Measurements from ENCODE around the gene TMEM50A.
A peak's percentile ranks its signal among the peaks of the same experiment; 100 is the strongest.
"Not testable (repeated sequence)": the region's sequence is repeated elsewhere in the genome, so short reads cannot be mapped to it uniquely, and the experiment has no call there.

Gene TMEM50A

DNA sequence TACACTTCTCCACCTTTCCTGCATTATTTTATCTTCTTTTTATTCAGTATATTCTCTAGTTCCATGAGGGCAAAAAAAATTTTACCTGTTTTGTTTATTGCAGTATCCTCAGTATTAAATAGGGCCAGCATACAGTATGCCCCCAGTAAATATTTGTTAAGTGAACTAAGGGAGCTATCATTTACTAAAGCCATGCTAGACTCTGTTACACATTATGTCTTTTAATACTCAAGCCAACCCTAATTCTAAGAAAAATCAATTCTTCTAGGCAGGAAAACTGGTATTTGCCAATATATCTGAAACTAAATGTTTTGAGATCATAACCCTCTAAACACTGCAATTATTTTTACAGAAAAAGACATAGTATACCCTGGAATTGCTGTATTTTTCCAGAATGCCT lies 18.3 kb downstream of the TMEM50A start:
- Mint-ChIP-seq H3K27me3 (ENCODE audit: low read depth) (no peaks in the 10 kb centered on the region), H3K9me3 (no peaks in the 10 kb centered on the region), H3K4me1 (no peaks in the 10 kb centered on the region), H3K36me3 (ENCODE audit: low read depth) (peaks cover 60% of the 10 kb centered on the region), H3K4me3 (no peak overlapping the region), H3K27ac (no peak overlapping the region)
- TF ChIP-seq, protein P1, sequence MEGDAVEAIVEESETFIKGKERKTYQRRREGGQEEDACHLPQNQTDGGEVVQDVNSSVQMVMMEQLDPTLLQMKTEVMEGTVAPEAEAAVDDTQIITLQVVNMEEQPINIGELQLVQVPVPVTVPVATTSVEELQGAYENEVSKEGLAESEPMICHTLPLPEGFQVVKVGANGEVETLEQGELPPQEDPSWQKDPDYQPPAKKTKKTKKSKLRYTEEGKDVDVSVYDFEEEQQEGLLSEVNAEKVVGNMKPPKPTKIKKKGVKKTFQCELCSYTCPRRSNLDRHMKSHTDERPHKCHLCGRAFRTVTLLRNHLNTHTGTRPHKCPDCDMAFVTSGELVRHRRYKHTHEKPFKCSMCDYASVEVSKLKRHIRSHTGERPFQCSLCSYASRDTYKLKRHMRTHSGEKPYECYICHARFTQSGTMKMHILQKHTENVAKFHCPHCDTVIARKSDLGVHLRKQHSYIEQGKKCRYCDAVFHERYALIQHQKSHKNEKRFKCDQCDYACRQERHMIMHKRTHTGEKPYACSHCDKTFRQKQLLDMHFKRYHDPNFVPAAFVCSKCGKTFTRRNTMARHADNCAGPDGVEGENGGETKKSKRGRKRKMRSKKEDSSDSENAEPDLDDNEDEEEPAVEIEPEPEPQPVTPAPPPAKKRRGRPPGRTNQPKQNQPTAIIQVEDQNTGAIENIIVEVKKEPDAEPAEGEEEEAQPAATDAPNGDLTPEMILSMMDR (IDR thresholded peaks at IDR 0.05; ENCODE audit: unreplicated experiment in 3 of 3), result no peak

DNA sequence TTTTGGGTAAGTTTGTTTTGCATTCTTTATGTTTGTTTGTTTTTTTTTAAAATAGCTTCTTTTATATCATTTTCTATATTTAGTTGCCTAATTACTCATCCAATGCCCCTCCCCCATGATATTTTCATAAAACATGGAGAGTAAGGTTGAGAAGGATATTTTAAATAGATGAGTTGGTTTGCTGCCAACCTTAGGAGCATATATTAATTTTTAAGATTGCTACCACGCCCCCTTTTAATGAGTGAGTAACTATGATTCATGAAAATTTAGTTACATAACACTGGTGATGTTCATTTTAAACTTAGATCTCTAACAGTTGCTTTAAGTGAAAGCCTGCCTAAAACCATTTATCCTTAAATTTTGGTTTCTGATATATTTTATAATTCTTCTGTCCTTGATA lies 18.7 kb downstream of the TMEM50A start:
- TF ChIP-seq, protein P1 (IDR thresholded peaks at IDR 0.05; ENCODE audit: unreplicated experiment in 3 of 3), result no peak
- H3K27ac Mint-ChIP-seq, result no peak overlapping the region
- H3K36me3 Mint-ChIP-seq (ENCODE audit: low read depth), result peaks cover 63% of the 10 kb centered on the region
- H3K4me1 Mint-ChIP-seq, result peaks cover 2% of the 10 kb centered on the region
- no peaks in the 10 kb centered on the region for H3K27me3 Mint-ChIP-seq (ENCODE audit: low read depth)
- no peaks in the 10 kb centered on the region for H3K9me3 Mint-ChIP-seq
- H3K4me3 Mint-ChIP-seq, result no peak overlapping the region

DNA sequence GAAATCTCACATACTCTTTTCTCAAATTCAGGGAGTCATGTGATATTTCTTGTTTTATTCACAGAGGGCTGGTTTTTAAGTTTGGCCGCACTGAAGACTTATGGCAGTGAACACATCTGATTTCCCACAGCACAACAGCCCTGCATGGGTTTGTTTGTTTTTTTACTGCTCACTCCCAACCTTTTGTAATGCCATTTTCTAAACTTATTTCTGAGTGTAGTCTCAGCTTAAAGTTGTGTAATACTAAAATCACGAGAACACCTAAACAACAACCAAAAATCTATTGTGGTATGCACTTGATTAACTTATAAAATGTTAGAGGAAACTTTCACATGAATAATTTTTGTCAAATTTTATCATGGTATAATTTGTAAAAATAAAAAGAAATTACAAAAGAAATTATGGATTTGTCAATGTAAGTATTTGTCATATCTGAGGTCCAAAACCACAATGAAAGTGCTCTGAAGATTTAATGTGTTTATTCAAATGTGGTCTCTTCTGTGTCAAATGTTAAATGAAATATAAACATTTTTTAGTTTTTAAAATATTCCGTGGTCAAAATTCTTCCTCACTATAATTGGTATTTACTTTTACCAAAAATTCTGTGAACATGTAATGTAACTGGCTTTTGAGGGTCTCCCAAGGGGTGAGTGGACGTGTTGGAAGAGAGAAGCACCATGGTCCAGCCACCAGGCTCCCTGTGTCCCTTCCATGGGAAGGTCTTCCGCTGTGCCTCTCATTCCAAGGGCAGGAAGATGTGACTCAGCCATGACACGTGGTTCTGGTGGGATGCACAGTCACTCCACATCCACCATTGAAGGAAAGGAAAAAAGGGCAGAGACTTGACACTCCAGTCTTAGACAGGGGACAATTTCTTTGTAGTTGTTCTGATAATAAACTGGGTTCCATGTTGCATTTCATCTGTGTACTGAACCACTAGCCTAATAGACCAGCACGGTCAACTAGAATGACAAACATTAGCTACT lies 22.8 kb downstream of the TMEM50A start:
- Mint-ChIP-seq H3K4me1 (peaks cover 7% of the 10 kb centered on the region), H3K27me3 (ENCODE audit: low read depth) (no peaks in the 10 kb centered on the region), H3K36me3 (ENCODE audit: low read depth) (peaks cover 48% of the 10 kb centered on the region), H3K9me3 (no peaks in the 10 kb centered on the region), H3K27ac (peak overlapping the region; percentile 9 to 87 (median 74)), H3K4me3 (no peak overlapping the region)
- TF ChIP-seq, protein P1 (IDR thresholded peaks at IDR 0.05; ENCODE audit: unreplicated experiment in 3 of 3), result no peak

DNA sequence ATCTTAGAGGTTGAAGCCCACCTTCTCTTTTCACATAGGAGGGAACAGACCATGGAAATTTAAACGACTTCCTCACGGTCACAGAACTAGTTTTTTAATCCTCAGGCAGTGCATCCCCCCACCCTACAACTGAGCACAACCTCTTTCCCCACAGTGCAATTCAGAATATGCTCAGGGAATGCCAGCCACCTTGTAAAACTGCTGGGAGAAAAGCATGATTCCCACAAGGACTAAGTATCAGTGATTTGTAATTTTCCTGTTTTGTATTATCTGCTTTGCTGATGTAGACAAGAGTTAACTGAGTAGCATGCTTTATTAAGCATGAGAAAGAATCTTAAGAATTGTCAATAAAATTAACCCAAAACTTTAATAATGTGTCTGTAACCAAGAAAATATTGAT lies 23.8 kb downstream of the TMEM50A start:
- H3K4me1 Mint-ChIP-seq, result peaks cover 7% of the 10 kb centered on the region
- no peak overlapping the region for H3K4me3 Mint-ChIP-seq
- peaks cover 42% of the 10 kb centered on the region for H3K36me3 Mint-ChIP-seq (ENCODE audit: low read depth)
- H3K27me3 Mint-ChIP-seq (ENCODE audit: low read depth), result no peaks in the 10 kb centered on the region
- H3K9me3 Mint-ChIP-seq, result no peaks in the 10 kb centered on the region
- TF ChIP-seq, protein P1 (IDR thresholded peaks at IDR 0.05; ENCODE audit: unreplicated experiment in 3 of 3), result no peak
- H3K27ac Mint-ChIP-seq, result peak overlapping the region; percentile 55 to 87 (median 74)

DNA sequence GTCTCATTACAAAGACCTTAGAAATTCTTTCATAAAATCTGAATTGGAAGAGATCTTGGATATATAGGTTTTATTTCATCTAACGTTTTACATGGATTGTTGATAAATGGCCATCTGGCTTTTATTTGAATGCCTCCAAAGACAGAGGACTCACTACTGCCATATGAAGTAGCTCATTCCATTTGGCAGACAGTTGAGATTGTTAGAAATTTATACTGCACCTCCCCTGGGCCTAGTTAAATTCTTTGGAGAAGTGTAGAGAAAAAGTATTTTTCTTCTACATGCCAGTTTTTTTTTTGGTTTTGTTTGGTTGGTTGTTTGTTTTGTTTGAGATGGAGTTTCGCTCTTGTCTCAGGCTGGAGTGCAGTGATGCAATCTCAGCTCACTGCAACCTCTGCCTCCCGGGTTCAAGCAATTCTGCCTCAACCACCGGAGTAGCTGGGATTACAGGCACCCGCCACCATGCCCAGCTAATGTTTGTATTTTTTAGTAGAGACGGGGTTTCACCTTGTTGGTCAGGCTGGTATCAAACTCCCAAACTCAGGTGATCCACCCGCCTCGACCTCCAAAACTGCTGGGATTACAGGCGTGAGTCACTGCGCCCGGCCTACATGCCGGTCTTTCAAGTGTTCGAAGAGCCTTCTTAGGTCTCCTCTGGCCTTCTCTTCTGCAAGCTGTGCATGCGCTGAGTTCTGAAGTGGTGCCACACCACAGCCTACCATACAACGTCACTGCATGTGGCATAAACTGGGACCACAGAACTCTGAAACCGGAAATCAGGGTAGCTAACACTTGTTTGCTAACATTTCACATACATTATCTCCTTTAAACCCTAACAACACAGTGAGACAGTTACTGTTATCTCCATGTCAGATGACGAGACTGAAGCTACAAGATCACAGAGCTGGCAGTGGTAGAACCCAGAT lies 24.8 kb downstream of the TMEM50A start:
- H3K4me3 Mint-ChIP-seq; H3K27me3 Mint-ChIP-seq (ENCODE audit: low read depth); H3K9me3 Mint-ChIP-seq; H3K4me1 Mint-ChIP-seq: not testable (repeated sequence)
- Mint-ChIP-seq H3K36me3 (ENCODE audit: low read depth) (peaks cover 34% of the 10 kb centered on the region), H3K27ac (peak overlapping the region in 1 of 3 experiments; percentile 87)

DNA sequence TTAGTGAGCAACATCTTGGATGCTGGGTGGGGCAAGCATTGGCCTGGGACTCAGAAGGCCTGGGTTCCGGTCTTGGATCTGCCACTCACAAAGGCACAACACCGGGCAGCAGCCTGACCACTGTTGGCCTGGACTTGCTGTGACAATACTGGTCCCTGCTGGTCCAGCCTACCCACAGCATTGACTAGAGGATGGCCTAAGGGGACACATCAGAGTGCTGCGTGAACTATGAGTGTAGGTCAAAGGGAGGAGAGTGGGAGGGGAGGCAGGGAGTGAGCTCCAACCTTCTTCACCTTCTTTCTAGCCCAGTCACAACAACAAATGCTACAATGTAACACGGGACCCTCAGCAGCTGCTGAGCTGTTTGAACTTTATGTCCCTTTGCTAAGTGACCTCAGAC lies 31.1 kb downstream of the TMEM50A start:
- no peaks in the 10 kb centered on the region for H3K9me3 Mint-ChIP-seq
- TF ChIP-seq, protein P1 (IDR thresholded peaks at IDR 0.05; ENCODE audit: unreplicated experiment in 3 of 3), result no peak
- no peak overlapping the region for H3K27ac Mint-ChIP-seq
- H3K4me3 Mint-ChIP-seq, result no peak overlapping the region
- H3K36me3 Mint-ChIP-seq (ENCODE audit: low read depth), result no peaks in the 10 kb centered on the region
- H3K4me1 Mint-ChIP-seq, result no peaks in the 10 kb centered on the region
- H3K27me3 Mint-ChIP-seq (ENCODE audit: low read depth), result no peaks in the 10 kb centered on the region

DNA sequence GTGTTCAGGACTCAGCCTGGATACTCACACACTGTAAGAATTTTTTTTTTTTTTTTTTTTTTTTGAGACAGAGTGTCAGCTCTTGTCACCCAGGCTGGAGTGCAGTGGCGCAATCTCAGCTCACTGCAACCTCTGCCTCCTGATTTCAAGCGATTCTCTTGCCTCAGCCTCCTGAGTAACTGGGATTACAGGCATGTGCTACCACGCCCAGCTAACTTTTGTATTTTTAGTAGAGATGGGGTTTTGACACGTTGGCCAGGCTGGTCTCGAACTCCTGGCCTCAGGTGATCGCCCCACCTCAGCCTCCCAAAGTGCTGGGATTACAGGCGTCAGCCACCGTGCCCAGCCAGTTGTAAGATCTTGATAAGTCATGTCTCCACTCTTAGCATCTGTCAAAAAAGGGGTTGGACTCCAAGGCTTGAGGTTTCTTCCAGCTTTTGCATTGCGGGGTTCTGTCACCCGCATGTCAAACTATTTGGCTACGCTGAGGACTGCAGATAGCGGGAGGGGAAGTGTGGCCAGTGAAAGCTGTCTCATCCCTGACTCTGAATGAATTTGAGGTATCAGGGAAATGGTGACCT lies 31.6 kb downstream of the TMEM50A start:
- H3K4me3 Mint-ChIP-seq, H3K4me1 Mint-ChIP-seq: not testable (repeated sequence)

DNA sequence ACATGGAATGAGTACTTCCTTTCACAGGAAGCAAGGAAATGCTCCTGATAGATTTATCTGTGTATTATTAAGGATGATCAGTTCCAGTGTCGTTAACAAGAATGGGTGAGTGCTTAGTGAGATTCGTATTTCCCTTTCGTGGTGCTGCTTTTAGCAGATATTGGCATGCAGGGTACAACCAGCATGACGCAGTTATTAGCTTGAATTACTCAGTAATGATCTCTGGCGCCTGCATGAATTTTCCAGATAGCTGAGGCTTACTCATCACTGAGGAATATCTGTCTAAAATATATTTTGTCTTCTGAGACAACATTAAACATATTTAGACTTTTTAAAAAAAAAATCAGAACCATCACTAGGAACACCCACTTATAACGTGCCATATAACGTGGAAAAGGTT lies 33.6 kb downstream of the TMEM50A start:
- H3K4me3 Mint-ChIP-seq; H3K27me3 Mint-ChIP-seq (ENCODE audit: low read depth); H3K36me3 Mint-ChIP-seq (ENCODE audit: low read depth); H3K4me1 Mint-ChIP-seq; H3K27ac Mint-ChIP-seq; H3K9me3 Mint-ChIP-seq: not testable (repeated sequence)

More for the DNA sequence above, 31.6 kb downstream of the TMEM50A start:
- not testable (repeated sequence) for H3K9me3 Mint-ChIP-seq; H3K27me3 Mint-ChIP-seq (ENCODE audit: low read depth); H3K36me3 Mint-ChIP-seq (ENCODE audit: low read depth); H3K27ac Mint-ChIP-seq

DNA sequence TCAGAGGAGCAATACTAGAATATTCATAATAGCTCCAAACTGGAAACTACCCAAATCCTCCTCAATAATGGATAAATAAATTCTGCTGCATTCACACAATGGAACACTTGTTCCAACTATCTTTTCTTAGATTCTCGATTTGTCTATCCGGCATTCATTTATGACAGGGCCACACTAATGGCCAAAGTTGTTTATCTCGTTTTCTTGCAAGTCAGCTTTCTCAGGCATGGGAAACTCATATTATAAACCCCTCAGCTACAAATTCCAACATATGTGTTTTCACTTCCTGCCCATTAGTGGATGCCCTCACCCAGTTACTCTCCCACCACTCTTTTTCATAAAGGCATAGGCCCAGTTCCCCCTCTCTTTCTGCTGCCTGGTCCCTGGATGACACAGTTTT lies 40.2 kb downstream of the TMEM50A start:
- H3K4me1 Mint-ChIP-seq; H3K36me3 Mint-ChIP-seq (ENCODE audit: low read depth); H3K27me3 Mint-ChIP-seq (ENCODE audit: low read depth); H3K4me3 Mint-ChIP-seq; H3K27ac Mint-ChIP-seq; H3K9me3 Mint-ChIP-seq: not testable (repeated sequence)

All from nephron (organoid).